ENCODE results near the gene USH2A.

DNA sequence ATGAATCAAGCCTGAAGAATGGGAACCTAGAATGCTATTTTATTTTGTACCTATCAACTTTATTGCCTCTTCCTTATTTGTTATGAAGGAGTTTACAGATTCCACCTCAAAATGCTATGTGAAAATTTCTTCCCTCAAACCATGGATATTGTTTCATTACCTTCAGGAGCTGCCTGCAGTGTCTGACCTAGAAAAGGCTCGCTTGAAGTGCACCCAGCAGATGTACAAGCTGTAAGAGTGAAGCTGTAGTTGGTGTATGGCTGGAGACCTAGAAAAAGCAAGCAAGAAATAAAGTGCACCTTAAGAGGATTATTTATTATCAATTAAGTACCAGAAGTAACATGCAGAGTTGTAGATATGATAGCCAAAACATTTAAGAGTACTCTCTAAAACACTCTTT lies 656.7 kb downstream of the USH2A start:
- no peak for TF ChIP-seq EZH2 (IDR thresholded peaks at IDR 0.05)
- TF ChIP-seq, protein P1, sequence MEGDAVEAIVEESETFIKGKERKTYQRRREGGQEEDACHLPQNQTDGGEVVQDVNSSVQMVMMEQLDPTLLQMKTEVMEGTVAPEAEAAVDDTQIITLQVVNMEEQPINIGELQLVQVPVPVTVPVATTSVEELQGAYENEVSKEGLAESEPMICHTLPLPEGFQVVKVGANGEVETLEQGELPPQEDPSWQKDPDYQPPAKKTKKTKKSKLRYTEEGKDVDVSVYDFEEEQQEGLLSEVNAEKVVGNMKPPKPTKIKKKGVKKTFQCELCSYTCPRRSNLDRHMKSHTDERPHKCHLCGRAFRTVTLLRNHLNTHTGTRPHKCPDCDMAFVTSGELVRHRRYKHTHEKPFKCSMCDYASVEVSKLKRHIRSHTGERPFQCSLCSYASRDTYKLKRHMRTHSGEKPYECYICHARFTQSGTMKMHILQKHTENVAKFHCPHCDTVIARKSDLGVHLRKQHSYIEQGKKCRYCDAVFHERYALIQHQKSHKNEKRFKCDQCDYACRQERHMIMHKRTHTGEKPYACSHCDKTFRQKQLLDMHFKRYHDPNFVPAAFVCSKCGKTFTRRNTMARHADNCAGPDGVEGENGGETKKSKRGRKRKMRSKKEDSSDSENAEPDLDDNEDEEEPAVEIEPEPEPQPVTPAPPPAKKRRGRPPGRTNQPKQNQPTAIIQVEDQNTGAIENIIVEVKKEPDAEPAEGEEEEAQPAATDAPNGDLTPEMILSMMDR (IDR thresholded peaks at IDR 0.05): no peak
- TF ChIP-seq EZH2phosphoT487 (IDR thresholded peaks at IDR 0.05): no peak
